NCI-H1092 treated with DMSO at 0.1 percent for 48 hours (cell line): ENCODE measurements around the gene ST6GALNAC6.
"Not testable (repeated sequence)": the region's sequence is repeated elsewhere in the genome, so short reads cannot be mapped to it uniquely, and the experiment has no call there.

ENCODE experiments used
- DNase-seq: peaks from one replicate; lab custom pipeline; 2025; lab: John Stamatoyannopoulos, UW

ST6GALNAC6 gene

GRCh38 chr9:127854960-127855359, 44.4 kb downstream of the ST6GALNAC6 start:
- no peak for DNase-seq

DNA sequence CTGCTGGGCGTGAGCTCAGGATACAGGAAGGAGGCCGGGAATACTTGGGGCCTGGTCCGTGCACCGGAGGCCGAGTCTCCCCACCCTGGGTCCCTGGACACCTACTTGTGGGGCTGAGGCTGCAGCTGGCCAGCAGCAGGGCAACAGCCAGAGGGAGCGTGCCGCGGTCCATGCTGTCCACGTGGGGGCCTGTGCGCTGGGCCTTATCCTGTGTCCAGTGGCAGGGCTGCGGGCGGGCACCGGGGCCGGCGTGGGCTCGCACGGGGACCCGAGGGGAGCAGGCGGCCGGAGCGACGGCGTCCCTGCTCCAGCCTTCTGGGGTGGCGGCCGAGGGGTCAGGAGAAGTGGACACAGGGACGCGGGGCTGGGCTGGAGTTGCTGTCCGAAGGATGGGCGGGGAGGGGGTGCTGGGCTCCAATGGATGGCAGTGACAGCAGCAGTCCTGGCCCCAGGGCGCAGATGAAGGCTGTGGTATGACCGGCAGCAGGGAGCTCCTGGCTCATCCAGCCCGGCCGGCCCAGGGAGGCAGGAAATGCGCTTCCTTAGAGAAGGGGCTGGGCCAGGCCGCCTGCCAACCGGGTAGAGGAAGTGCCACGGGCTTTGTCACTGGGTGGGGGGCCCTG, 45.1 kb downstream of the ST6GALNAC6 start, which contains the start of gene ENG:
Gene ENG (minus strand): TSS at position 475 of the 623 bp plus-strand sequence. CDS start 303 bp downstream, at position 172.
- no peak for DNase-seq

DNA sequence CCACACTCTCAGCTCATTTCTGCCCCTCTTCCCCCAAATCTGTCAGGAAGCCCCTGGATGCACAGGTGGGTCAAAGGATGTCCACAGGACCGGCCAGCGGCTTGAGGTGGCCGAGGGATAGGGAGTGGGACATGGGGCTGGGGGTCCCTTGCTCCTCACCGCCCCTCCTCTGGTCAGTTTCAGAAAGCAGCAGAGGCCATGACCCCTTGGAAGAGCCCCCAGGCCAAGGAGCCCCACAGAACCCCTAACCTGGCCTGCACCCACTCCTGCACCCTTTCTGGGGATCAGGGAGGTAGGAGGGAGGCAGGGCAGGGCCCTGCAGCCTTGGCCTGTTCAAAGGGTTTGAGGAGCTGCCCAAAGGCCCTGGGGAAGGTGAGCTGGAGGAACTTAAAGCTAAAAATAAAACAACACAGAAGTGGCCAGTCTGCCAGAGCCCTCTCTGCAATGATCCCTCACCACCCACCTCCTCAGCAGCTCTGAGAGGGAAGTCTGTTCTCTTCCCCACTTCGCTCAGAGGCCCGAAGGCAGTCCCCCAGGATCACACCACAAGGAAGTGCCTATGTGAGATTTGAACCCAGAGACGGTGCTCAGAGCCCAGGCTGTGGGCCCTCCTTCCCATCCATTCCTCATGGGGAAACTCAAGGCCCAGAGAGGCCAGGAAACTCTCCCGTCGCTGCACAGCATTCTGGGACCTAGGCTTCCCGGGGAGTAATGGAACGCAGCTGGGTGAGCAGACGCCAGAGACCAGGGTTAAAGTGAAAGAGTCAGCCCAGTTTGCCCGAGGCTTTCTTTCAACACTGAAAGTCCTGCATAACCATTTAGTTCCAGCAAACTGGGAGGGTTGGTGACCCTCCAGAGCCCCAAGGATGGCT, 45.9 kb downstream of the ST6GALNAC6 start:
- DNase-seq = no peak

GRCh38 chr9:127852829-127853228, 46.6 kb downstream of the ST6GALNAC6 start:
- DNase-seq = no peak

GRCh38 chr9:127850286-127850830, 49.0 kb downstream of the ST6GALNAC6 start:
- no peak for DNase-seq

DNA sequence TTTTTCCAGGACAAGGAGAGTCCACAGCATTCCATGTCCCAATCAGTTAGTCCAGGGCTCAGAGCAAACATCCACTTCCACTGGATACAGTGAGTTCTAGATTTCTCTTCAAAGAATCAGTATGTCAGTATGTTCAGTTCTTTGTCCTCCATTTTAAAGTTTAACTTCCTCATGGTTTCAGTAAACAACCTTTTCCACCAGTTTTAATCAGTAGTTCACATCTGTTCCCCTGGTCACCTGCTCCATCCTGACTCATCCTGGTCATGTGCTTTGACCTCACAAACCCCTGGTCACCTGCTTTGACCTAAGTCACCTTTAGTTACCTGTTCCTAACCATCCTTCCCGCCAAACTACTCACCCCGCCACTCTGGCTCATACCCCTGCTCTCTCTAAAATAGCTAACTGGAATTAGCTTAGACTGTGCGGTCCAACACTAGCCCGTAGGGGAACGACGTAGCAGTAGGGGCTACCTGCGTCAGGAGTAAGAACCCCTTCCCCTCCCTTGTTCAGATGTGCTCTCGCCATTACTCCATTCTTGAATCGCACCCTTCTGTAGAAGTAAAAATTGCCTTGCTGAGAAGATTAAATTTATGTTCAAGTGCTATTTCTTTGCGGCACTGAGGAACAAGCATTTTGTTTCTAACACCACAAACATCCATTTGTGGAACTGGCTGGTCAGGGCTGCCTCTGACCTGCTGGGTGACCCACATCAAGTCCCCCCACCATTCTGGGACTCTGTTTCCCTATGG, 50.5 kb downstream of the ST6GALNAC6 start:
- no peak for DNase-seq

DNA sequence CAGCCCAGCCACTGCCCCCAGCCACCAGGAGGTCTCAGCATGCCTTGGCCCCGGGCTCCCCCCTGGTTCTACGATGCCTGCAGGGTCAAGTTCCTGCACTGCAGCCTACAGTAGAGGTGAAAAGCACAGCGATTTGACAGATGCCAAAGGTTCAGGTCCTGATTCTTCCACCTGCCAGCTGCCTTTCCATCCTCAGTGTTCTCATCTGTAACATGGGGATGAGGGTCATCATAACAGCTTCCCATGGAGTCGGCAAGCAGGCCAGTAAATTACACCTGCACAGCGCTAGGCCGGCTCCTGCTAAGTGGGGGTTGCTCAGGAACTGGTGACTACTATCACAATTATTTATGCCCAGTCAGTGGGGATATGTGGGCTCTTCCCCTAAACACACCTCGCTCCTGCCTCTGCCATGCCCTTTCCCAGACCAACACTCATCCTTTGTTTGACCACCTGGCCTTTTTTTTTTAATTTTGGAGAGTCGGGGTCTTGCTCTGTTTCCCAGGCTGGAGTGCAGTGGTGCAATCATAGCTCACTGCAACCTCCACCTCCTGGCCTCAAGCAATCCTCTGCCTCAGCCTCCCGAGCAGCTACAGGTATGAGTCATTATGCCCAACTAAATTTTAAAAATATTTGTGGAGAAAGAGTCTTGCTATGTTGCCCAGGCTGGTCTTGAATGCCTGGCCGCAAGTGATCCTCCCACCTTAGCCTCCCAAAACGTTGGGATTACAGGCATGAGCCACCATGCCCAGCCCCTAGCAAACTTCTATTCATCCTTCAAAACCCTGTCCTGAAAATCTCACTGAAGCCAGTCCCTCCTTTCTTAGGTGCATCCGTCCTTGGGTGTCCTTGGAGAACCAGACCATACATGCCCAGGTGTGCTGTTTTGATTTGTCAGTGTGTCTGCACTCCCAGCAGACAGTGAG, 51.3 kb downstream of the ST6GALNAC6 start:
- no peak for DNase-seq

DNA sequence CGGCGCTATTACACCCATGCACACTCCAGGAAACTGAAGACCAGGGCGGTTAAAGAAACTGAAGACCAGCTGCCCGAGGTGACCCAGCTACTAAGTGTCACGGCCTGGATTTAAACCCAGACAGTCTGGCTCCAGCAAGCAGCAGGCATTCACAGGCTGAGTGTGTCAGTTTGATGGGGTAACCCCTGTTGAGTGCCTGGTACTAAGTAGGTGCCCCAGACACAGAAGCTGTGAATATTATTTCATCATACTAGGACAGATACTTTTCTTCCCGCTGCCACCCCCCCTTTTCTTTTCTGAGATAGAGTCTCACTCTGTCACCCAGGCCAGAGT, 52.3 kb downstream of the ST6GALNAC6 start:
- DNase-seq = no peak

DNA sequence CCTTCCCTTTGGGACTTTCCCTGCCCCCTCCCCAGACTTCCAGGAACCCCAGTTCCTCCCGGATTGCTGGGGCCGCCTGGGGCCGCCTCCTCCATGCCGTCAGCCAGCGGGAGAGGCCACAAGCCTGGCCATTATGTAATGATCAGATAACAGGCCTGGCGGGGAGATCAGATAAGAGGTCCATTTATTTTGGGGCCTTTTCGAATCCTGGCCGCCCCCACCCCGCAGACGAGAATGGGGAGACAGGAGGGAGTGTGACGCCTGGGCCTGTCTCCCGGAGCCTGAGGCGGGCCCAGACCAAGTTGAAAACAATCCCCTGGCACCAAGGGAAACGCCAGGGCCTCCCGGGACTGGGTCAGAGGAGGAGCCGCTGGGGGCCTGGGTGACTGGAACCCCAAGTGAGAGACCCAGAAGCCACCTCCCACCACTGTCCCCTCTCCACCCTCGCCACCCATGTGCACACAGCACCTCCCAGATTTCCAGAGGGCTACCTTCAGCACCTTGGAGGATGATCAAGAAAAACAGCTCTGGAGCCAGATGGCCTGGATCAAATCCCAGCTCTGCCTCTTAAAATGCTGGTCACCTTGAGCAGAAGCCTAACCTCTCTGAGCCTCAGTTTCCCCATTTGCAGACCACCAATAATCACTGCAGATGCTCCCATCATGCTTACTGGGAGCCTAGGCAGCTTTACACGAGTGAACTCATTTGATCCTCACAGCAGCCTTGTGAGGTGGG, 52.8 kb downstream of the ST6GALNAC6 start:
- no peak for DNase-seq

DNA sequence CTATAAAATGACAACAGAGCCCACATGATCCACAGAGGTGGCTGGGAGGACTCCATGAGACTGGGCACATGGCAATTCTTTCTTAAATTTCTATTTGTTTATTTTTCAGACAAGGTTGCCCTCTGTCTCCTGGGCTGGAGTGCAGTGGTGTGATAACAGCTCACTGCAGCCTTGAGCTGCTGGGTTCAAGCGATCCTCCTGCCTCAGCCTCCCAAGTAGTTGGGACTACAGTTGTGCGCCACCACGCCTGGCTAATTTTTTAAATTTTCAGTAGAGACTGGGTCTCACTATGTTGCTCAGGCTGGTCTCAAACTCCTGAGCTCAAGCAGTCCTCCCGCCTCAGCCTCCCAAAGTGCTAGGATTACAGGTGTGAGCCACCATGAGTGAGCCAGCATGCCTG, 53.8 kb downstream of the ST6GALNAC6 start:
- DNase-seq = not testable (repeated sequence)

- DNase-seq = no peak
These were observed 54.5 kb downstream of the ST6GALNAC6 start for GRCh38 chr9:127844821-127845359.

- DNase-seq = no peak
These were observed 58.1 kb downstream of the ST6GALNAC6 start for GRCh38 chr9:127841087-127841835.

DNA sequence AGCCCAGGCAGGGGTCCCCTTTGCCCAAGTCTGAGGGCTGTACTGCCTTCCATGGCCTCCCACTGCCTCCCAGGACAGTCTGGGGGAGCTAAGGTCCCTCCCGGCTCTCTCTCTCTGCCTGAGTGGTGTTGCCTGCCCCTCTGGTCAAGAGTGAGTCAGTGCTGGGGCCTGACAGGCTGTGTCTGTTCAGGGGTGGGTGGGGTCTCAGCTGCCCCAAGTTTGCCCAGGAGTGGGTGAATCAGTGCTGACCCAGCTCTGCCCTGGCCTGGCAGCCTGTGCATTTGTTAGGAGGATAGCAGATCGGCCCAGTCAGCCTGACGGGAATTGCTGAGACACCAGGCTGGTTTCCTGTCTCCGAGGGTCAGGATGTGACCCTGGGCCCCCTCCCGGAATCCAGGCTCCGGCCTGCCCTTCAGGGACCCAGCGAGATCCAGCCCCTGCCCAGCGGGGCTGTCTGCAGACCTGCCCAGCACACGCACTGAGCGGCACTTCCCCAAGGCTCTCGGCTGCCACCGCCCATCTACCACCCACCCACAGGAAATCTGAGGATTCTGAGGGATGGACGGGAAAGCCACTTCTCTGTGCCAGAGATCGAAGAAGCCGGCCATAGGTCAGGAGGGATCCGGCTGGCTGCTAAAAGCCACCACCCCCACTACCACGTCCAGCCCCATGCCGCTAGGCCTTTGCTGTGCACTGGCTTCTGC, 60.9 kb downstream of the ST6GALNAC6 start:
- DNase-seq = no peak

DNA sequence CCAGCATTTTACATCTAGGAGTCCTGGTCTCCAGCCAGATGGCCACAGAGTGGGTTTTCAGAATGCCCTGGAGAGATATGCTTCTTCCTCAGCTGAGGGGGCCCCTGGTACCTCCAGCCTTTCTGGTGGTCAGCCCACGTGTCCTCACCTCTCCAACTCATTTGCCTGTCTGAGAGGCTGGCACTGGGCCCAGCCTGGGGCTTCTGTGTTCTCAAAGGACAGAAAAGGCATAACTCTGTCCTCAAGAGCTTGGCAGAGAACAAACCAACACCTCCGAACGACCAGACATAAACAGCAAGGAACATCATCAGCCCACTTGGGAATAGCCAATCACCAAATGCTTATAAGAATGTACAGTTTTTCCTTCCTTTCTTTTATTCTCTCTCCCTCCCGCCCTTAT, 62.1 kb downstream of the ST6GALNAC6 start:
- peak; percentile 22 for DNase-seq

DNA sequence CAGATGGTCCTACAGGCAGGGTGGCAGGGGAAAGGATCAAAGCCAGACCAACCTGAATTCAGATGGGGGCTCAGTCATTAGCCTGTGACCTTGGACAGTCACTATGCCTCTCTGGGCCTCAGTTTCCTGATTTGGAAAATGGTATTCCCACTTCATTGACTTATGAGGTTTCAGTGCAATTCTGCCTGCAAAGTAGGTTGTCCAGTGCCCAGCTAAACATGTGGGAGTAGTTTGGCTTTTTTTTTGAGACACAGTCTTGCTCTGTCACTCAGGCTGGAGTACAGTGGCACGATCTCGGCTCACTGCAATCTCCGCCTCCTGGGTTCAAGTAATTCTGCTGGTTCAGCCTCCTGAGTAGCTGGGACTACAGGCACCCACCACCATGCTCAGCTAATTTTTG, 62.8 kb downstream of the ST6GALNAC6 start:
- DNase-seq = not testable (repeated sequence)

DNA sequence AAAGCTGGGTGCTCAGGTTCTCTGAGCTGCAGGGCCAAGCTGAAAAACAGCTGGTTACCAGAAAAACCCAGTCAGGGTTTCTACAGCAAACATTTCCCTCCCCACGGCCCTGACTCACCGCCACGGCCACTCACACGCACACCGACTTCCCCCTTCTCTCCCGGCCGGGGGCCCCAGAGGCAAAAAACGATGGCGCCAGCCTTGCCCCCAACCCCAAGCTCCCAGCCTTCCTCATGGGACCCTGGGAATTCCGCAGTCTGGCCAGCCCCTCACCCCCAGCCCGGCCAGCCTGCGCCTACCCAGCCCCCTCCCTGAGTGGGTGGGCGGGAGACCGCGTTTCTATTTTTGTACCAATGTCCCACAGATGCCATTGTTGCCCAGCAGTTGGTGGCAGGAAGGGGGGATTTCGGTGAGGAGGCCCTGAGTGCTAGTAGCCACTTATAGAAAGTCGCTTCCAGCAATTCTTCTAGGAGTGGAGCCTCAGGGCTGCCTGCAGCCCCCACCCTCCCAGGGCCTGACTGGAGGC, 63.3 kb downstream of the ST6GALNAC6 start:
- no peak for DNase-seq
